H1 (cell line): ENCODE measurements around the gene GUCY2C. TPM values are rescaled to one million over a fixed set of nuclear protein-coding genes. Genes with fewer than 3 reads are reported as not detected.

Experiments
- CTCF ChIA-PET: fragments of 300-600 bp; sonication (Branson Sonifier 250); formaldehyde crosslinking; loops from one replicate; lab custom pipeline; 2021; ENCODE audit not compliant: partially characterized antibody; lab: Charles Lee
- POLR2A ChIA-PET: fragments of 300-600 bp; sonication (Branson Sonifier 250); formaldehyde crosslinking; loops from one replicate; lab custom pipeline; 2021; ENCODE audit warnings: inconsistent platforms; ENCODE audit not compliant: partially characterized antibody; lab: Charles Lee
- DNase-seq, 2 experiments: peaks; one replicate each; pipeline versions ENCODE4 v3.0.0 to v3.0.0-alpha.2; 2010 to 2022; ENCODE audit warnings: low spot score in 2 of 2, low read depth in 1 of 2, mixed read lengths in 1 of 2
- FAIRE-seq: peaks from 2 replicates; lab custom pipeline; 2011; peaks lifted over from hg19 to GRCh38; lab: Jason Lieb, UNC
- H2AFZ ChIP-seq: 2 replicates; pipeline ENCODE4 v1.8.1; 2012; ENCODE audit warnings: low read length, inconsistent platforms
- H2AK5ac ChIP-seq: 2 replicates; pipeline ENCODE4 v1.6.1; 2013; ENCODE audit warnings: low read depth, low read length
- H2BK120ac ChIP-seq: replicated peaks from 2 replicates; pipeline ENCODE3; 2013; ENCODE audit warnings: low read depth, low read length, inconsistent platforms
- H2BK12ac ChIP-seq: 2 replicates; pipeline ENCODE4 v1.6.1; 2013; ENCODE audit warnings: low read depth, low read length
- H2BK15ac ChIP-seq: 2 replicates; pipeline ENCODE4 v1.6.1; 2013; ENCODE audit warnings: low read length
- H2BK20ac ChIP-seq: 2 replicates; pipeline ENCODE4 v1.6.1; 2013; ENCODE audit warnings: low read length
- H2BK5ac ChIP-seq: 2 replicates; pipeline ENCODE4 v1.6.1; 2013; ENCODE audit warnings: low read depth, low read length
- H3K14ac ChIP-seq: 2 replicates; pipeline ENCODE4 v1.6.1; 2013; ENCODE audit warnings: inconsistent platforms; ENCODE audit not compliant: insufficient read length
- H3K18ac ChIP-seq: 2 replicates; pipeline ENCODE4 v1.6.1; 2013; ENCODE audit warnings: low read length; ENCODE audit errors: extremely low read depth
- H3K23ac ChIP-seq: 2 replicates; pipeline ENCODE4 v1.6.1; 2013; ENCODE audit warnings: inconsistent platforms; ENCODE audit not compliant: insufficient read length
- H3K23me2 ChIP-seq: 2 replicates; pipeline ENCODE4 v1.6.1; 2013; ENCODE audit warnings: low read depth, low read length
- H3K27ac ChIP-seq: 2 replicates; pipeline ENCODE4 v1.6.1; 2011; ENCODE audit warnings: low read depth, low read length, inconsistent platforms
- H3K27me3 ChIP-seq, 4 experiments: replicated peaks in 1 of 4; 1 replicate in 1 of 4; 2 replicates in 3 of 4; pipeline versions ENCODE4 v1.6.1 to v1.8.1; 2011 to 2013; ENCODE audit warnings: low read length in 3 of 4, mild to moderate bottlenecking in 3 of 4, inconsistent platforms in 2 of 4, mixed read lengths in 2 of 4, moderate library complexity in 1 of 4; ENCODE audit not compliant: control insufficient read depth in 3 of 4, insufficient read depth in 3 of 4; ENCODE audit errors: extremely low read depth in 1 of 4
- H3K36me3 ChIP-seq, 4 experiments: 2 replicates each; pipeline versions ENCODE4 v1.6.1 to v1.8.1; 2011 to 2013; ENCODE audit warnings: mild to moderate bottlenecking in 4 of 4, low read length in 3 of 4, moderate library complexity in 2 of 4, control low read depth in 1 of 4, inconsistent platforms in 1 of 4; ENCODE audit not compliant: insufficient read depth in 4 of 4, control insufficient read depth in 2 of 4
- H3K4ac ChIP-seq: replicated peaks from 2 replicates; pipeline ENCODE3; 2013; ENCODE audit warnings: low read length, low read depth, mixed read lengths, inconsistent platforms; ENCODE audit not compliant: insufficient read length
- H3K4me1 ChIP-seq, 4 experiments: replicated peaks in 1 of 4; 1 replicate in 1 of 4; 2 replicates in 3 of 4; pipeline versions ENCODE4 v1.6.1 to v1.8.1; 2011 to 2013; ENCODE audit warnings: low read length in 3 of 4, inconsistent platforms in 2 of 4, mixed read lengths in 1 of 4; ENCODE audit not compliant: insufficient read depth in 4 of 4, control insufficient read depth in 3 of 4
- H3K4me2 ChIP-seq, 2 experiments: 2 replicates each; pipeline versions ENCODE4 v1.6.1 to v1.8.1; 2011 to 2013; ENCODE audit warnings: low read depth in 2 of 2, low read length in 2 of 2, control low read depth in 1 of 2, inconsistent platforms in 1 of 2, mild to moderate bottlenecking in 1 of 2; ENCODE audit not compliant: insufficient read depth in 1 of 2
- H3K4me3 ChIP-seq, 4 experiments: fragments of 200-600, 300-600 bp in 1 of 4; sonication (generic), shearing (Covaris generic), sonication (Bioruptor Twin) in 1 of 4; 2 replicates each; pipeline versions ENCODE4 v1.5.1 to v1.8.1; 2011 to 2016; ENCODE audit warnings: low read length in 4 of 4, low read depth in 3 of 4, control low read depth in 2 of 4, inconsistent platforms in 2 of 4, mild to moderate bottlenecking in 2 of 4, mixed read lengths in 1 of 4, moderate library complexity in 1 of 4; ENCODE audit not compliant: insufficient read depth in 2 of 4; ENCODE audit errors: extremely low read depth in 1 of 4
- H3K56ac ChIP-seq: replicated peaks from 2 replicates; pipeline ENCODE3; 2013; ENCODE audit warnings: low read depth, mild to moderate bottlenecking, mixed read lengths, low read length, inconsistent platforms; ENCODE audit not compliant: insufficient read length
- H3K79me1 ChIP-seq: 2 replicates; pipeline ENCODE4 v1.6.1; 2013; ENCODE audit warnings: low read depth, low read length, control low read depth
- H3K79me2 ChIP-seq, 2 experiments: 2 replicates each; pipeline versions ENCODE4 v1.6.1 to v1.8.1; 2012 to 2013; ENCODE audit warnings: low read length in 2 of 2, mild to moderate bottlenecking in 2 of 2, inconsistent platforms in 1 of 2; ENCODE audit not compliant: insufficient read depth in 2 of 2, control insufficient read depth in 1 of 2
- H3K9ac ChIP-seq, 4 experiments: replicated peaks in 1 of 4; 1 replicate in 1 of 4; 2 replicates in 3 of 4; pipeline versions ENCODE4 v1.6.1 to v1.8.1; 2011 to 2013; ENCODE audit warnings: low read depth in 3 of 4, low read length in 3 of 4, control low read depth in 2 of 4, mild to moderate bottlenecking in 2 of 4, moderate library complexity in 2 of 4, inconsistent platforms in 1 of 4; ENCODE audit errors: extremely low read depth in 1 of 4
- H3K9me3 ChIP-seq, 2 experiments: 2 replicates each; pipeline versions ENCODE4 v1.6.1 to v1.8.1; 2012 to 2013; ENCODE audit warnings: mild to moderate bottlenecking in 2 of 2, moderate library complexity in 2 of 2, control low read depth in 1 of 2, inconsistent platforms in 1 of 2, low read depth in 1 of 2, low read length in 1 of 2, mixed read lengths in 1 of 2; ENCODE audit not compliant: insufficient read depth in 2 of 2
- H4K20me1 ChIP-seq, 2 experiments: replicated peaks in 1 of 2; 2 replicates each; pipeline versions ENCODE3 to v1.8.1; 2011 to 2013; ENCODE audit warnings: inconsistent platforms in 2 of 2, low read length in 2 of 2, mild to moderate bottlenecking in 1 of 2; ENCODE audit not compliant: insufficient read depth in 2 of 2, control insufficient read depth in 1 of 2
- H4K5ac ChIP-seq: 2 replicates; pipeline ENCODE4 v1.6.1; 2013; ENCODE audit warnings: low read length, low read depth, mixed read lengths, inconsistent platforms; ENCODE audit not compliant: insufficient read length
- H4K8ac ChIP-seq: 2 replicates; pipeline ENCODE4 v1.8.0; 2013; ENCODE audit warnings: mild to moderate bottlenecking, moderate library complexity, low read length, inconsistent platforms; ENCODE audit not compliant: insufficient read depth; ENCODE audit errors: extremely low read depth
- H4K91ac ChIP-seq: replicated peaks from 2 replicates; pipeline ENCODE3; 2013; ENCODE audit warnings: low read length, mixed read lengths, inconsistent platforms; ENCODE audit not compliant: insufficient read length
- CBX8 ChIP-seq: fragments of 300-800, 300-1000 bp; sonication (generic); IDR thresholded peaks from 2 replicates; pipeline ENCODE4 v1.7.1; 2016; ENCODE audit warnings: low read depth, low read length, borderline replicate concordance
- CEBPB ChIP-seq: IDR thresholded peaks from 2 replicates; pipeline ENCODE4 v1.6.1; 2012; ENCODE audit warnings: low read depth, low read length
- RNF2 ChIP-seq: fragments of 200-900, 300-1000 bp; sonication (generic); IDR thresholded peaks from 2 replicates; pipeline ENCODE4 v1.7.1; 2016; ENCODE audit warnings: borderline replicate concordance, low read depth, mild to moderate bottlenecking, antibody characterized with exemption, low read length; ENCODE audit not compliant: poor library complexity, severe bottlenecking; ENCODE audit errors: missing control alignments
- WGBS, 2 experiments: shearing (Covaris generic) in 1 of 2; methylation state at CpG; one replicate each; pipeline versions ENCODE4 v1.1.6 to v1.1.7; 2013 to 2015; ENCODE audit warnings: low lambda C conversion rate in 2 of 2, mixed read lengths in 2 of 2, inconsistent platforms in 1 of 2, low coverage in 1 of 2, missing lambda C conversion rate in 1 of 2; ENCODE audit not compliant: insufficient replicate concordance in 2 of 2, insufficient coverage in 1 of 2, insufficient read length in 1 of 2; ENCODE audit errors: extremely low coverage in 1 of 2, missing lambda C conversion rate in 1 of 2; 5-methylcytosine and 5-hydroxymethylcytosine counted together
- polyA plus RNA-seq, 7 experiments: library from polyadenylated mRNA; depleted of rRNA in 3 of 7; stranded (reverse) in 5 of 7; unstranded in 2 of 7; fragments of >200 nt in 5 of 7; fragments of 200-250 nt in 2 of 7; gene quantifications; 1 replicate in 5 of 7; 2 replicates in 1 of 7; 4 replicates in 1 of 7; pipeline versions ENCODE4 v1.2.1 to v1.2.3, GENCODE V29; 2011 to 2013; ENCODE audit warnings: missing spikeins in 2 of 7, mixed read lengths in 2 of 7
- total RNA-seq: library from RNA; stranded (reverse); fragmentation: NEBNext Ultra II Directional; extraction: Animal tissue kit (Norgen Biotek cat#: 25700); gene quantifications from 2 replicates; pipeline ENCODE4 v1.2.1, GENCODE V29; 2021

GUCY2C gene
- total and polyA plus RNA-seq, 2 of the 8 experiments (the other 6 are each of a cell fraction or from before 2014, with no cell fraction given), result 1.9 to 3.2 TPM

DNA sequence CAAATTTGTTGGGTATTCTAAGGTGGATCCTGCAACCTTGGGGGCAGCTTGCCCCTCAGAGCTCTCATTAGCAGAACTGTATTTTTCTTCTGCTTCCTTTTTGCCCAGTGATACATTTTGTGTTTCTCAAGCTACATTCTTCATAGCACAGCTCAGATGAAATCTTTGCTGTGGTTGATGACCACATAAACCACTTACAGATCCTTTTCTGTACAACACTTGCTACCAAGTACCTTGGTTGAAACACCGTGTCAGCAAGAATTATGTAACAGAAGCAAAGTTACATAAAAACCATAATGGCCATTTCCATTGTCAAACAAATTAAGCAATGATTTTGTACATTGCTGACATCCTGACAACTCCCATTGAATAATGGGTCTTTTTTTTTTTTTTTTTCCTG is 119.1 kb downstream of the GUCY2C start:
- H3K23ac ChIP-seq, result no peak overlapping the region
- no peaks in the 10 kb centered on the region for H3K9me3 ChIP-seq
- H4K5ac ChIP-seq, result no peak overlapping the region
- no peak overlapping the region for H3K14ac ChIP-seq
- ChIA-PET POLR2A (no interaction called here), CTCF (no interaction called here)
- H3K23me2 ChIP-seq, result no peaks in the 10 kb centered on the region
- H3K56ac ChIP-seq, result no peak overlapping the region
- H3K79me1 ChIP-seq, result no peaks in the 10 kb centered on the region
- no peaks in the 10 kb centered on the region for H3K27me3 ChIP-seq
- no peak overlapping the region for H4K8ac ChIP-seq
- no peak overlapping the region for H2AFZ ChIP-seq
- H2BK5ac ChIP-seq, result no peak overlapping the region
- no peak overlapping the region for H3K27ac ChIP-seq
- 67% methylated on average over 1 of the region's 1 CpG; no CpG with 5 or more reads in 1 of the 2 experiments for WGBS, 2 experiments
- no peak overlapping the region for H2AK5ac ChIP-seq
- H4K91ac ChIP-seq, result no peak overlapping the region
- H3K4me2 ChIP-seq, result no peak overlapping the region
- no peak overlapping the region for H3K4ac ChIP-seq
- H3K9ac ChIP-seq, result no peak overlapping the region
- H3K4me3 ChIP-seq, result no peak overlapping the region
- no peaks in the 10 kb centered on the region for H3K79me2 ChIP-seq
- no peak overlapping the region for H2BK15ac ChIP-seq
- no peak overlapping the region for H2BK20ac ChIP-seq
- H4K20me1 ChIP-seq, result no peaks in the 10 kb centered on the region
- no peak overlapping the region for H2BK12ac ChIP-seq
- FAIRE-seq (no peak), DNase-seq (no peak)
- no peaks in the 10 kb centered on the region for H3K4me1 ChIP-seq
- no peaks in the 10 kb centered on the region for H3K36me3 ChIP-seq
- H2BK120ac ChIP-seq, result no peak overlapping the region
- no peak overlapping the region for H3K18ac ChIP-seq
- TF ChIP-seq RNF2 (no peak), CEBPB (no peak), CBX8 (no peak)
